K562 (cell line): ENCODE results near the gene EFS. TPM values are rescaled to one million over a fixed set of nuclear protein-coding genes. Genes with fewer than 3 reads are reported as not detected.

Experiments
- ATAC-seq: fragments of 200-7000 bp; cut with Tn5 transposase; 3 replicates; pipeline ENCODE4 v1.9.1; 2020; ENCODE audit warnings: moderate library complexity
- BruUV-seq: library from RNA; stranded (reverse); fragments of 400-500 nt; replicated peaks from 2 replicates; lab custom pipeline; 2021; lab: Mats Ljungman, UMichigan
- CTCF ChIA-PET: fragments of 300-600 bp; formaldehyde crosslinking; extraction: SDS; loops from one replicate; lab custom pipeline; 2021; ENCODE audit warnings: low intra/inter-chr PET ratio; lab: Yijun Ruan, JAX
- POLR2A ChIA-PET: fragments of 300-600, 350-650 bp; sonication (Branson Sonifier 250); formaldehyde crosslinking; extraction: SDS; loops from one replicate; lab custom pipeline; 2021; ENCODE audit warnings: antibody characterized with exemption, inconsistent platforms; lab: Yijun Ruan, JAX
- DNase-seq, 4 experiments: peaks; one replicate each; pipeline versions ENCODE4 v3.0.0 to v3.0.0-alpha.2; 2011 to 2018; ENCODE audit warnings: low spot score in 3 of 4, mixed read lengths in 3 of 4; ENCODE audit errors: extremely low read depth in 1 of 4
- FAIRE-seq: peaks from 2 replicates; lab custom pipeline; 2011; peaks lifted over from hg19 to GRCh38; lab: Jason Lieb, UNC
- H2AFZ ChIP-seq: 2 replicates; pipeline ENCODE4 v1.6.0; 2011; ENCODE audit warnings: low read depth, low read length, control low read depth, inconsistent platforms
- H3K27ac ChIP-seq: fragments of 200-600 bp; 3 replicates; pipeline ENCODE4 v1.8.0; 2011; ENCODE audit warnings: low read depth, mild to moderate bottlenecking, control low read depth, inconsistent platforms, low read length, moderate library complexity, mixed read lengths; ENCODE audit errors: extremely low read depth
- H3K27me3 ChIP-seq, 2 experiments: fragments of 300-600 bp in 1 of 2; 2 replicates in 1 of 2; 3 replicates in 1 of 2; pipeline versions ENCODE4 v1.6.0 to v1.8.0; 2011; ENCODE audit warnings: inconsistent platforms in 2 of 2, low read length in 2 of 2, mild to moderate bottlenecking in 1 of 2, mixed read lengths in 1 of 2, moderate library complexity in 1 of 2; ENCODE audit not compliant: control insufficient read depth in 2 of 2, insufficient read depth in 2 of 2
- H3K36me3 ChIP-seq: fragments of 300-600 bp; 3 replicates; pipeline ENCODE4 v1.8.0; 2011; ENCODE audit warnings: mild to moderate bottlenecking, low read length, inconsistent platforms; ENCODE audit not compliant: control insufficient read depth, insufficient read depth
- H3K4me1 ChIP-seq, 2 experiments: fragments of 200-600 bp in 1 of 2; replicated peaks in 1 of 2; 2 replicates in 1 of 2; 3 replicates in 1 of 2; pipeline versions ENCODE4 v1.5.1 to v1.8.0; 2011; ENCODE audit warnings: inconsistent platforms in 2 of 2, low read length in 2 of 2, mild to moderate bottlenecking in 1 of 2, mixed read lengths in 1 of 2, moderate library complexity in 1 of 2; ENCODE audit not compliant: control insufficient read depth in 2 of 2, insufficient read depth in 2 of 2
- H3K4me2 ChIP-seq: 2 replicates; pipeline ENCODE4 v1.6.1; 2011; ENCODE audit warnings: low read length, control low read depth, inconsistent platforms, mixed read lengths; ENCODE audit not compliant: insufficient read depth
- H3K4me3 ChIP-seq: fragments of 200-600 bp; sonication (generic), shearing (Covaris generic); 2 replicates; pipeline ENCODE4 v1.5.1; 2016; ENCODE audit warnings: control low read depth, inconsistent platforms
- H3K79me2 ChIP-seq: fragments of 200-600 bp; 3 replicates; pipeline ENCODE4 v1.8.0; 2011; ENCODE audit warnings: low read length, inconsistent platforms; ENCODE audit not compliant: control insufficient read depth, insufficient read depth
- H3K9ac ChIP-seq, 2 experiments: 2 replicates each; pipeline versions ENCODE4 v1.6.0 to v1.6.1; 2011; ENCODE audit warnings: low read depth in 2 of 2, low read length in 2 of 2, control low read depth in 1 of 2, inconsistent platforms in 1 of 2, mild to moderate bottlenecking in 1 of 2, mixed read lengths in 1 of 2; ENCODE audit not compliant: insufficient read depth in 1 of 2
- H3K9me1 ChIP-seq: one replicate; pipeline ENCODE4 v1.6.0; 2011; ENCODE audit warnings: inconsistent platforms, mild to moderate bottlenecking, low read length, moderate library complexity; ENCODE audit not compliant: control insufficient read depth, insufficient read depth
- H3K9me3 ChIP-seq: replicated peaks from 2 replicates; pipeline ENCODE4 v1.5.1; 2011; ENCODE audit warnings: low read depth, low read length, inconsistent platforms; ENCODE audit not compliant: control insufficient read depth, insufficient read depth
- H4K20me1 ChIP-seq: replicated peaks from 2 replicates; pipeline ENCODE4 v1.6.1; 2011; ENCODE audit warnings: low read length, inconsistent platforms, mixed read lengths; ENCODE audit not compliant: control insufficient read depth, insufficient read depth
- ADNP ChIP-seq: fragments of 200-800 bp; sonication (Bioruptor generic); IDR thresholded peaks from 2 replicates; pipeline ENCODE4 v1.6.1; 2016; ENCODE audit warnings: missing genetic modification characterization, missing compliant biosample characterization
- EHMT2 ChIP-seq: fragments of 450-650 bp; IDR thresholded peaks from 2 replicates; pipeline ENCODE4 v1.6.1; 2018; ENCODE audit warnings: antibody characterized with exemption
- ETS2 ChIP-seq: IDR thresholded peaks from 2 replicates; pipeline ENCODE4 v1.6.1; 2016; ENCODE audit warnings: borderline replicate concordance, missing genetic modification characterization, mild to moderate bottlenecking, moderate library complexity, missing compliant biosample characterization; ENCODE audit not compliant: poor library complexity, severe bottlenecking
- HDAC3 ChIP-seq: fragments of 450-650 bp; IDR thresholded peaks from 2 replicates; pipeline ENCODE4 v1.6.1; 2018; ENCODE audit warnings: borderline replicate concordance, mild to moderate bottlenecking, moderate library complexity; ENCODE audit not compliant: partially characterized antibody
- MED1 ChIP-seq: sonication (generic); formaldehyde crosslinking; IDR thresholded peaks from 2 replicates; pipeline ENCODE4 v1.8.1; 2023; ENCODE audit warnings: missing genetic modification reagents, borderline replicate concordance
- PHB ChIP-seq: fragments of 250-450 bp; sonication (Bioruptor Pico); IDR thresholded peaks from 2 replicates; pipeline ENCODE4 v1.5.0; 2021
- SLC30A9 ChIP-seq: fragments of 250-450 bp; sonication (Bioruptor Pico); IDR thresholded peaks from 2 replicates; pipeline ENCODE4 v1.8.0; 2022; ENCODE audit warnings: mild to moderate bottlenecking, moderate library complexity
- TCF7 ChIP-seq: sonication (generic); IDR thresholded peaks from 2 replicates; pipeline ENCODE4 v1.6.1; 2016; ENCODE audit warnings: antibody characterized with exemption, borderline replicate concordance
- ZNF24 ChIP-seq: fragments of 450-650 bp; IDR thresholded peaks from 2 replicates; pipeline ENCODE4 v1.6.1; 2016
- WGBS: fragments of 100-300 bp; shearing (Covaris generic); methylation state at CpG from one replicate; pipeline ENCODE4 v1.1.6; 2016; ENCODE audit warnings: low coverage, mixed read lengths; ENCODE audit not compliant: insufficient coverage; ENCODE audit errors: missing lambda C conversion rate; 5-methylcytosine and 5-hydroxymethylcytosine counted together
- in situ Hi-C: fragments of 300-500 bp; cut with MboI; formaldehyde crosslinking; loops from 4 replicates; pipeline ENCODE4 v1.15.0; 2018; ENCODE audit warnings: inconsistent platforms, mixed read lengths
- intact Hi-C: fragments of 100-400 bp; cut with micrococcal nuclease; formaldehyde crosslinking; loops from 2 replicates; pipeline ENCODE4 v1.14.2; 2022
- polyA plus RNA-seq, 8 experiments: library from polyadenylated mRNA; depleted of rRNA in 4 of 8; stranded (reverse) in 5 of 8; unstranded in 3 of 8; fragments of >200 nt; fragmentation: Nextera tagmentation in 2 of 8; fragmentation: Illumina TruSeq in 1 of 8; extraction: Ambion mirVana in 2 of 8; extraction: Trizol in 1 of 8; gene quantifications; 2 replicates each; pipeline versions ENCODE4 v1.2.1 to v1.2.3, GENCODE V29; 2011 to 2014; ENCODE audit warnings: inconsistent platforms in 1 of 8, missing spikeins in 1 of 8
- total RNA-seq, 7 experiments: library from RNA; depleted of rRNA in 6 of 7; stranded (reverse); fragments of >200 nt in 6 of 7; fragmentation: Illumina TruSeq in 2 of 7; extraction: Trizol in 2 of 7; gene quantifications; 2 replicates each; pipeline versions ENCODE4 v1.2.1 to v1.2.3, GENCODE V29; 2011 to 2021; ENCODE audit warnings: low replicate concordance in 1 of 7

The EFS gene
- total and polyA plus RNA-seq, 9 of the 15 experiments (the other 6 are each of a cell fraction or from before 2014, with no cell fraction given) = 0.01 to 0.03 TPM; not detected in 7

DNA sequence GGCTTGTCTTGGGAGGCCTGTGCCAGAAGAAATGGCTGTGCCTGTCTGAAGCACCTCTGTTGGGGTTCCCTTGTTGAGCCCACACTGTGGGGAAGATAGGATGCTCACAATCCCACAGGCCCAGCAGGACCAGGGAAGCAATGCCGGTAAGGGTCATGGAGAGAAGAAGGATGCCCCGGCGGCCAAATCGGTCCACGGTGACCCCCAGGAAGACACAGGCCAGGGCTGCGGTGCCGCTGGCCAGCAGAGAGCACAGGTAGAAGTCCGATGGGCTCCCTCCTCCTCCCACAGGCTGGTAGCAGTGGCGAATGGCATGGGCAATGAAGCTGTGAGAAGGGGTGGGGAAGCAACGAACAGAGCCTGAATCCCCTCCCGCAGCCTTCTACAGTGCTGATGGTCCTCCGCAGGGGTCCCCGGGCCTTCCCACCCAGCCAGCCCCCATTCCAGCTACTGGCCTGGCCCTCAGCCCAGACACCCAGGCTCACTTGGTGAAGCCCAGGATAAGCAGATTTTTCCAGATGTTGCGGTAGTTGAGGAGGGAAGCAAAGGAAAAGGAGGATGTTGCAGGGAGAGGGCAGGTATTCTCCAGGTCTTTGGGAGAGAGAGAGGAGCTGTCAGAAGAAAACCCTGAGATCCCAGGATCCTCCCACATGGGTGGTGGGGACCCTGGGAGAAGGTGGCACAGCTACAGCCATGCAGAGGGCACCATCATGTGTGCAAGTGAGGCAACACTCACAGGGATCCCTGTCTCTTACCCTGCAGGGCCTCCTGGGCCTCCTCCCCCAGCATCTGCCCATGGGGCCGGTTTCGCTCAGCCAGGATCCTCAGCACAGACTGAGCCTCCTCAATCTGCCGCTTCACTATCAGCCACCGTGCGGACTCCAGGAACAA lies 17.3 kb downstream of the EFS start:
- no peaks in the 10 kb centered on the region for H4K20me1 ChIP-seq
- H3K79me2 ChIP-seq = no peaks in the 10 kb centered on the region
- H2AFZ ChIP-seq = no peak overlapping the region
- ChIA-PET CTCF (no interaction called here), POLR2A (no interaction called here)
- FAIRE-seq (no peak), ATAC-seq (no peak), DNase-seq (no peak)
- no peaks in the 10 kb centered on the region for H3K9me3 ChIP-seq
- H3K4me1 ChIP-seq = peaks cover 11 to 28% of the 10 kb centered on the region in 2 experiments; a peak in 4 of 5 replicates
- H3K4me3 ChIP-seq = no peak overlapping the region
- H3K4me2 ChIP-seq = no peak overlapping the region
- peaks cover 3 to 19% of the 10 kb centered on the region in 2 experiments; a peak in 3 of 5 replicates for H3K27me3 ChIP-seq
- intact Hi-C loops (no loop called here), in situ Hi-C loops (no loop called here)
- BruUV-seq = no TSS peak
- no peaks in the 10 kb centered on the region for H3K36me3 ChIP-seq
- no peak for TF ChIP-seq ZNF24
- TF ChIP-seq EHMT2 = no peak
- TF ChIP-seq ADNP (tag) = no peak
- TF ChIP-seq HDAC3 = no peak
- no peak for TF ChIP-seq ETS2 (tag)
- TF ChIP-seq MED1 (CRISPR knock-in tag) = no peak
- TF ChIP-seq SLC30A9 (CRISPR knock-in tag) = no peak
- TF ChIP-seq PHB (CRISPR knock-in tag) = no peak
- TF ChIP-seq TCF7 = no peak
- no peak overlapping the region; a peak in 1 of 4 replicates for H3K9ac ChIP-seq
- no peaks in the 10 kb centered on the region for H3K9me1 ChIP-seq
- 58% methylated on average over 12 of the region's 19 CpGs for WGBS
- no peak overlapping the region for H3K27ac ChIP-seq
